NCI-H524 (cell line): ENCODE measurements around the gene SPDYE16.
"Not testable (repeated sequence)": the region's sequence is repeated elsewhere in the genome, so short reads cannot be mapped to it uniquely, and the experiment has no call there.

Source experiments
- DNase-seq, 2 experiments: peaks; one replicate each; lab custom pipeline; 2025; lab: John Stamatoyannopoulos, UW

The SPDYE16 gene

GRCh38 chr7:76504351-76505167 lies 38.5 kb downstream of the SPDYE16 start:
- not testable (repeated sequence) for DNase-seq

GRCh38 chr7:76503244-76503643 lies 39.9 kb downstream of the SPDYE16 start:
- not testable (repeated sequence) for DNase-seq

GRCh38 chr7:76502836-76503235 lies 40.3 kb downstream of the SPDYE16 start:
- not testable (repeated sequence) for DNase-seq

GRCh38 chr7:76502224-76502623 lies 40.9 kb downstream of the SPDYE16 start:
- not testable (repeated sequence) for DNase-seq

- not testable (repeated sequence) for DNase-seq
These were observed 43.2 kb downstream of the SPDYE16 start for GRCh38 chr7:76499924-76500241.

GRCh38 chr7:76499201-76499923 lies 43.7 kb downstream of the SPDYE16 start:
- not testable (repeated sequence) for DNase-seq

GRCh38 chr7:76498583-76499200 lies 44.4 kb downstream of the SPDYE16 start:
- not testable (repeated sequence) for DNase-seq

GRCh38 chr7:76497918-76498582 lies 45.0 kb downstream of the SPDYE16 start:
- not testable (repeated sequence) for DNase-seq

GRCh38 chr7:76495717-76496116 lies 47.4 kb downstream of the SPDYE16 start:
- DNase-seq, result not testable (repeated sequence)

GRCh38 chr7:76492139-76492538 lies 51.0 kb downstream of the SPDYE16 start:
- not testable (repeated sequence) for DNase-seq

GRCh38 chr7:76487969-76488368 lies 55.1 kb downstream of the SPDYE16 start:
- DNase-seq, result not testable (repeated sequence)

- DNase-seq, result not testable (repeated sequence)
These were observed 56.5 kb downstream of the SPDYE16 start for GRCh38 chr7:76486618-76487017.

GRCh38 chr7:76485822-76486610 lies 57.1 kb downstream of the SPDYE16 start:
- DNase-seq, result not testable (repeated sequence)

GRCh38 chr7:76484456-76484855 lies 58.6 kb downstream of the SPDYE16 start:
- not testable (repeated sequence) for DNase-seq

GRCh38 chr7:76483081-76483480 lies 60.0 kb downstream of the SPDYE16 start:
- DNase-seq, result not testable (repeated sequence)

- DNase-seq, result not testable (repeated sequence)
These were observed 60.4 kb downstream of the SPDYE16 start for GRCh38 chr7:76482660-76483059.
